GM23338 (cell line): ENCODE data around the gene ELAVL3. TPM values are rescaled to one million over a fixed set of nuclear protein-coding genes. Genes with fewer than 3 reads are reported as not detected.

ENCODE experiments used
- ATAC-seq: fragments of 200-7000 bp; cut with Tn5 transposase; 3 replicates; pipeline ENCODE4 v1.9.1; 2020
- DNase-seq: peaks from one replicate; pipeline ENCODE4 v3.0.0-alpha.2; 2015; ENCODE audit warnings: low spot score
- H2AFZ ChIP-seq: fragments of 200-600 bp; sonication (generic); 2 replicates; pipeline ENCODE4 v1.8.0; 2016; ENCODE audit warnings: antibody characterized with exemption, mild to moderate bottlenecking, moderate library complexity
- H3F3A ChIP-seq: fragments of 200-600 bp; sonication (generic); replicated peaks from 2 replicates; pipeline ENCODE4 v1.8.0; 2017; ENCODE audit warnings: antibody characterized with exemption, mixed run types, low read depth
- H3K27ac ChIP-seq: fragments of 200-600 bp; sonication (generic); 2 replicates; pipeline ENCODE4 v1.6.1; 2016; ENCODE audit warnings: low read depth
- H3K27me3 ChIP-seq: fragments of 200-600 bp; sonication (generic); 2 replicates; pipeline ENCODE4 v1.8.0; 2016; ENCODE audit warnings: mild to moderate bottlenecking, mixed run types, moderate library complexity; ENCODE audit not compliant: insufficient read depth
- H3K36me3 ChIP-seq: fragments of 200-600 bp; sonication (generic); 2 replicates; pipeline ENCODE4 v1.8.0; 2016; ENCODE audit warnings: mild to moderate bottlenecking; ENCODE audit not compliant: insufficient read depth
- H3K4me1 ChIP-seq: fragments of 200-600 bp; sonication (generic); 2 replicates; pipeline ENCODE4 v1.8.0; 2016; ENCODE audit warnings: mild to moderate bottlenecking, moderate library complexity; ENCODE audit not compliant: insufficient read depth
- H3K4me2 ChIP-seq: fragments of 200-600 bp; sonication (generic); 2 replicates; pipeline ENCODE4 v1.7.1; 2017; ENCODE audit warnings: mixed run types
- H3K4me3 ChIP-seq: fragments of 200-600 bp; sonication (generic); 2 replicates; pipeline ENCODE4 v1.6.1; 2016; ENCODE audit warnings: mixed run types
- H3K79me2 ChIP-seq: fragments of 200-600 bp; sonication (generic); replicated peaks from 2 replicates; pipeline ENCODE4 v1.8.0; 2017; ENCODE audit warnings: mild to moderate bottlenecking; ENCODE audit not compliant: insufficient read depth
- H3K9me2 ChIP-seq: fragments of 200-600 bp; sonication (generic); 2 replicates; pipeline ENCODE4 v1.8.0; 2017; ENCODE audit not compliant: insufficient read depth
- H4K20me1 ChIP-seq: fragments of 200-600 bp; sonication (generic); replicated peaks from 2 replicates; pipeline ENCODE4 v1.8.0; 2017; ENCODE audit warnings: mild to moderate bottlenecking; ENCODE audit not compliant: insufficient read depth
- H3K27ac Mint-ChIP-seq: 2 replicates; pipeline ENCODE4 v1.8.0; 2020; ENCODE audit warnings: inconsistent platforms, mild to moderate bottlenecking, moderate library complexity, mixed read lengths
- H3K27me3 Mint-ChIP-seq: 3 replicates; pipeline ENCODE4 v1.8.0; 2022; ENCODE audit warnings: low read depth, mild to moderate bottlenecking, moderate library complexity, mixed read lengths, inconsistent platforms; ENCODE audit not compliant: insufficient read depth, poor library complexity
- H3K36me3 Mint-ChIP-seq: 3 replicates; pipeline ENCODE4 v1.8.0; 2021; ENCODE audit warnings: low read depth, mild to moderate bottlenecking, inconsistent platforms, moderate library complexity, mixed read lengths
- H3K4me1 Mint-ChIP-seq: 3 replicates; pipeline ENCODE4 v1.8.0; 2020; ENCODE audit warnings: mild to moderate bottlenecking, inconsistent platforms, mixed read lengths
- H3K4me3 Mint-ChIP-seq: 3 replicates; pipeline ENCODE4 v1.8.0; 2021; ENCODE audit warnings: moderate library complexity, mild to moderate bottlenecking, inconsistent platforms, mixed read lengths
- H3K9me3 Mint-ChIP-seq: 3 replicates; pipeline ENCODE4 v1.8.0; 2020; ENCODE audit warnings: moderate library complexity, mild to moderate bottlenecking, inconsistent platforms, mixed read lengths
- ETS1 ChIP-seq: IDR thresholded peaks from 2 replicates; pipeline ENCODE4 v1.6.1; 2016; ENCODE audit warnings: antibody characterized with exemption
- EZH2 ChIP-seq: fragments of 200-600 bp; sonication (generic); IDR thresholded peaks from one replicate; pipeline ENCODE4 v1.8.0; 2017; ENCODE audit warnings: antibody characterized with exemption, mild to moderate bottlenecking, low read depth; ENCODE audit not compliant: unreplicated experiment
- EZH2phosphoT487 ChIP-seq: fragments of 200-600 bp; sonication (generic); IDR thresholded peaks from one replicate; pipeline ENCODE4 v1.8.1; 2018; ENCODE audit warnings: antibody characterized with exemption; ENCODE audit not compliant: unreplicated experiment
- JUNB ChIP-seq: IDR thresholded peaks from one replicate; pipeline ENCODE4 v1.6.1; 2016; ENCODE audit warnings: antibody characterized with exemption; ENCODE audit not compliant: unreplicated experiment
- POLR2AphosphoS5 ChIP-seq: IDR thresholded peaks from 2 replicates; pipeline ENCODE4 v1.6.1; 2016; ENCODE audit warnings: antibody characterized with exemption, low read depth
- STAT1 ChIP-seq: IDR thresholded peaks from one replicate; pipeline ENCODE4 v1.6.1; 2016; ENCODE audit warnings: antibody characterized with exemption; ENCODE audit not compliant: unreplicated experiment
- ZNF331 ChIP-seq: fragments of 250-450 bp; sonication (Bioruptor Pico); IDR thresholded peaks from 2 replicates; pipeline ENCODE4 v1.5.0; 2020; ENCODE audit warnings: low read depth, mild to moderate bottlenecking, moderate library complexity
- long read RNA-seq: library from polyadenylated mRNA; unstranded; transcript quantifications from one replicate; pipeline ENCODE4 v2.0.0, GENCODE V29; 2020; ENCODE audit not compliant: unreplicated experiment
- polyA plus RNA-seq: library from polyadenylated mRNA; unstranded; fragments of >200 nt; fragmentation: Nextera tagmentation; extraction: Ambion mirVana; gene quantifications from 2 replicates; pipeline ENCODE4 v1.2.1, GENCODE V29; 2016
- total RNA-seq: library from RNA; depleted of rRNA; stranded (reverse); fragments of >200 nt; shearing (Covaris generic); gene quantifications from 2 replicates; pipeline ENCODE4 v1.2.3, GENCODE V29; 2014; rRNA removed
- TF ChIP-seq, protein P1 (sequence below), 2 experiments: fragments of 200-600 bp in 1 of 2; sonication (generic) in 1 of 2; conservative IDR thresholded peaks; 2 replicates each; pipeline versions ENCODE4 v1.5.1 to v1.6.1; 2016 to 2017; ENCODE audit warnings: antibody characterized with exemption in 2 of 2, low read depth in 2 of 2, mild to moderate bottlenecking in 2 of 2, moderate library complexity in 1 of 2
- TF ChIP-seq, protein P2 (sequence below): fragments of 250-450 bp; sonication (Bioruptor Pico); IDR thresholded peaks from 2 replicates; pipeline ENCODE4 v1.5.0; 2020; ENCODE audit warnings: mild to moderate bottlenecking, moderate library complexity

Gene ELAVL3
- total RNA-seq (1.2 and 1.7 TPM in 2 replicates), polyA plus RNA-seq (0.45 and 0.63 TPM in 2 replicates)
- long read RNA-seq, partial matches to known transcripts: 1 of 1 reads
- long read RNA-seq, other reads (novel, unspliced or antisense): 0 of 1 reads

DNA sequence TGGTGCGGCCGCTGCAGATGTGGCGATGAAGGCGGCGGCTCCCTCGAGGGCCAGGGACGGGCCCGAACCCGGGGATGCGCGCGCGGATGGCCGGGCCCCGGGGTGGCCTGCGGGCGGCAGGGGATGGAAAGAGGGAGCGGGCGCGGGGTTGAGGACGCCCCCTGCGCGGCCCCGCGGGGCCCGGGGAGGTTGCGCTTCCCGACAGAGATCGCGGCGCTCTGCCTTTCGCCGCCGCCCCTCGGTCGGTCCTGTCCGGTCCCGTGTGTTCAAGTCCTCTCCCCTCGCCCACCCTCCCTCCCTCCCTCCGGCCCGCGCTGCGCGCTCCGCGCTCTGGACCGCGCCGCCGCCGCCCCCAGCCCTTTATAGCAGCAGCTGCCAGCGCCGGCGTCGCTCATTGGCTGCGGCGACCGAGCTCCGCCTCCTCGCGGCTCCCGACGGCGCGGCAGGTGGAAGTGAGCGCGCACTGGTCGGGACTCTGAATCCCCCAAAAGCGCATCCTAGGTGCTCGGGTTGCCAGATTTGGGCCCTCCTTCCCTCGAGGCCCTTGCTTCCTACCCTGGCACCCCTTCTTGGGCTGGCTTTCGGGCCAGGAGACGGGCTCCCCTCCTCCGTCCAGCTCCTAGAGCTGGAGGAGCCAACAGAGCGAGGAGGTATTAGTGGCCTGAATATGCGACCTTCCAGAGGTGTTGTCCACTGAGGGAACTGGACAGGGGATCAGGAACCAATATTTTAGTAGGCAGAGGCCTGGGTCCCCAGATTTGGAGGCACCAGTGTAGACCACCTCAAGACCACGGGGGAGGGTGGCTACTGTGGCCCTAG, at the start of gene ELAVL3:
Gene ELAVL3 (minus strand): TSS at position 332 of the 819 bp plus-strand sequence. CDS start 438 bp downstream, outside the sequence.
- no peaks in the 10 kb centered on the region for H3K36me3 ChIP-seq
- H3K9me2 ChIP-seq: no peaks in the 10 kb centered on the region
- peak; percentile 15 for ATAC-seq
- H2AFZ ChIP-seq: peak within 1 kb of the TSS; percentile 74; the same call in 1 of the 2 replicates
- H3K4me1 Mint-ChIP-seq: peaks cover 6% of the 10 kb centered on the region
- H3K27ac Mint-ChIP-seq: no peak within 1 kb of the TSS
- peaks cover 51% of the 10 kb centered on the region for H3K27me3 Mint-ChIP-seq
- H3K27ac ChIP-seq: no peak within 1 kb of the TSS
- no peaks in the 10 kb centered on the region; the same call in 2 of the 3 replicates for H3K36me3 Mint-ChIP-seq
- no peaks in the 10 kb centered on the region for H4K20me1 ChIP-seq
- peak within 1 kb of the TSS; percentile 61 for H3K4me3 ChIP-seq
- peaks cover 34% of the 10 kb centered on the region for H3K27me3 ChIP-seq
- no peaks in the 10 kb centered on the region for H3K79me2 ChIP-seq
- H3K4me3 Mint-ChIP-seq: peak within 1 kb of the TSS; percentile 64
- peak within 1 kb of the TSS; percentile 77 for H3K4me2 ChIP-seq
- H3K4me1 ChIP-seq: peaks cover 8% of the 10 kb centered on the region
- H3F3A ChIP-seq: peaks cover 16% of the 10 kb centered on the region
- TF ChIP-seq POLR2AphosphoS5 (peak; percentile 72), EZH2 (peak; percentile 41), STAT1 (no peak)
- peaks cover 7% of the 10 kb centered on the region; the same call in 2 of the 3 replicates for H3K9me3 Mint-ChIP-seq
- DNase-seq: peak; percentile 76

DNA sequence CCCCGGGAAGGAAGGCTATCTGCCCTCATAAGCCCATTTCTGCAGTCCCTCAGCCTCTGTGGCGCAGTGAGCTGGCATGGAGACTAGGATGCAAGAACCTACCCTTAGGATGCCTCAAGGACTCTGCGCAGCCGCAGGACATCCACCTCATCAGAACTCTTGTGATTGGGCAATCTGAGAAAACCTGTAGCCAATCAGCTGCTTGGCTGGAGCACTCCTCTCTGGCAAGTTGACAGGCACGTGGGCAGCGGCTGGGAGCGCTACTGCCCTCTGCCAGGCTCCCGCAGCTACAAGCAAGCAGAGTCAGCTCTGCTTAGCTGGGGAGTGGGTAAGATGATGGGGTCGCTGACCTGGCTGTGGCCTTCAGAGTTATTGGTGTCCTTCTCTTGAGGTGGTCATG, 49.6 kb upstream of the ELAVL3 start:
- Mint-ChIP-seq H3K27ac (no peak overlapping the region), H3K9me3 (no peaks in the 10 kb centered on the region), H3K36me3 (peaks cover 7% of the 10 kb centered on the region), H3K4me1 (peaks cover 9% of the 10 kb centered on the region), H3K27me3 (peaks cover 19% of the 10 kb centered on the region), H3K4me3 (peak overlapping the region; percentile 13; the same call in 1 of the 3 replicates)
- Histone ChIP-seq H4K20me1 (peaks cover 5% of the 10 kb centered on the region; the same call in 1 of the 2 replicates), H2AFZ (no peak overlapping the region), H3F3A (no peaks in the 10 kb centered on the region; the same call in 1 of the 2 replicates), H3K4me3 (no peak overlapping the region), H3K4me2 (no peak overlapping the region), H3K36me3 (no peaks in the 10 kb centered on the region), H3K79me2 (peaks cover 11% of the 10 kb centered on the region), H3K27ac (no peak overlapping the region), H3K27me3 (peaks cover 5% of the 10 kb centered on the region; the same call in 1 of the 2 replicates), H3K4me1 (peaks cover 8% of the 10 kb centered on the region; the same call in 1 of the 2 replicates), H3K9me2 (no peaks in the 10 kb centered on the region)
- peak; percentile 71 for ATAC-seq
- DNase-seq: peak; percentile 96
- TF ChIP-seq ZNF331 (CRISPR knock-in tag) (no peak), EZH2phosphoT487 (no peak), ETS1 (no peak), JUNB (no peak)
- TF ChIP-seq, protein P1, sequence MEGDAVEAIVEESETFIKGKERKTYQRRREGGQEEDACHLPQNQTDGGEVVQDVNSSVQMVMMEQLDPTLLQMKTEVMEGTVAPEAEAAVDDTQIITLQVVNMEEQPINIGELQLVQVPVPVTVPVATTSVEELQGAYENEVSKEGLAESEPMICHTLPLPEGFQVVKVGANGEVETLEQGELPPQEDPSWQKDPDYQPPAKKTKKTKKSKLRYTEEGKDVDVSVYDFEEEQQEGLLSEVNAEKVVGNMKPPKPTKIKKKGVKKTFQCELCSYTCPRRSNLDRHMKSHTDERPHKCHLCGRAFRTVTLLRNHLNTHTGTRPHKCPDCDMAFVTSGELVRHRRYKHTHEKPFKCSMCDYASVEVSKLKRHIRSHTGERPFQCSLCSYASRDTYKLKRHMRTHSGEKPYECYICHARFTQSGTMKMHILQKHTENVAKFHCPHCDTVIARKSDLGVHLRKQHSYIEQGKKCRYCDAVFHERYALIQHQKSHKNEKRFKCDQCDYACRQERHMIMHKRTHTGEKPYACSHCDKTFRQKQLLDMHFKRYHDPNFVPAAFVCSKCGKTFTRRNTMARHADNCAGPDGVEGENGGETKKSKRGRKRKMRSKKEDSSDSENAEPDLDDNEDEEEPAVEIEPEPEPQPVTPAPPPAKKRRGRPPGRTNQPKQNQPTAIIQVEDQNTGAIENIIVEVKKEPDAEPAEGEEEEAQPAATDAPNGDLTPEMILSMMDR (conservative IDR thresholded peaks at IDR 0.05; ENCODE audit: low read depth in 2 of 2): peak; percentile 31 to 66; a peak in 2 of 4 replicates
- TF ChIP-seq, protein P2, sequence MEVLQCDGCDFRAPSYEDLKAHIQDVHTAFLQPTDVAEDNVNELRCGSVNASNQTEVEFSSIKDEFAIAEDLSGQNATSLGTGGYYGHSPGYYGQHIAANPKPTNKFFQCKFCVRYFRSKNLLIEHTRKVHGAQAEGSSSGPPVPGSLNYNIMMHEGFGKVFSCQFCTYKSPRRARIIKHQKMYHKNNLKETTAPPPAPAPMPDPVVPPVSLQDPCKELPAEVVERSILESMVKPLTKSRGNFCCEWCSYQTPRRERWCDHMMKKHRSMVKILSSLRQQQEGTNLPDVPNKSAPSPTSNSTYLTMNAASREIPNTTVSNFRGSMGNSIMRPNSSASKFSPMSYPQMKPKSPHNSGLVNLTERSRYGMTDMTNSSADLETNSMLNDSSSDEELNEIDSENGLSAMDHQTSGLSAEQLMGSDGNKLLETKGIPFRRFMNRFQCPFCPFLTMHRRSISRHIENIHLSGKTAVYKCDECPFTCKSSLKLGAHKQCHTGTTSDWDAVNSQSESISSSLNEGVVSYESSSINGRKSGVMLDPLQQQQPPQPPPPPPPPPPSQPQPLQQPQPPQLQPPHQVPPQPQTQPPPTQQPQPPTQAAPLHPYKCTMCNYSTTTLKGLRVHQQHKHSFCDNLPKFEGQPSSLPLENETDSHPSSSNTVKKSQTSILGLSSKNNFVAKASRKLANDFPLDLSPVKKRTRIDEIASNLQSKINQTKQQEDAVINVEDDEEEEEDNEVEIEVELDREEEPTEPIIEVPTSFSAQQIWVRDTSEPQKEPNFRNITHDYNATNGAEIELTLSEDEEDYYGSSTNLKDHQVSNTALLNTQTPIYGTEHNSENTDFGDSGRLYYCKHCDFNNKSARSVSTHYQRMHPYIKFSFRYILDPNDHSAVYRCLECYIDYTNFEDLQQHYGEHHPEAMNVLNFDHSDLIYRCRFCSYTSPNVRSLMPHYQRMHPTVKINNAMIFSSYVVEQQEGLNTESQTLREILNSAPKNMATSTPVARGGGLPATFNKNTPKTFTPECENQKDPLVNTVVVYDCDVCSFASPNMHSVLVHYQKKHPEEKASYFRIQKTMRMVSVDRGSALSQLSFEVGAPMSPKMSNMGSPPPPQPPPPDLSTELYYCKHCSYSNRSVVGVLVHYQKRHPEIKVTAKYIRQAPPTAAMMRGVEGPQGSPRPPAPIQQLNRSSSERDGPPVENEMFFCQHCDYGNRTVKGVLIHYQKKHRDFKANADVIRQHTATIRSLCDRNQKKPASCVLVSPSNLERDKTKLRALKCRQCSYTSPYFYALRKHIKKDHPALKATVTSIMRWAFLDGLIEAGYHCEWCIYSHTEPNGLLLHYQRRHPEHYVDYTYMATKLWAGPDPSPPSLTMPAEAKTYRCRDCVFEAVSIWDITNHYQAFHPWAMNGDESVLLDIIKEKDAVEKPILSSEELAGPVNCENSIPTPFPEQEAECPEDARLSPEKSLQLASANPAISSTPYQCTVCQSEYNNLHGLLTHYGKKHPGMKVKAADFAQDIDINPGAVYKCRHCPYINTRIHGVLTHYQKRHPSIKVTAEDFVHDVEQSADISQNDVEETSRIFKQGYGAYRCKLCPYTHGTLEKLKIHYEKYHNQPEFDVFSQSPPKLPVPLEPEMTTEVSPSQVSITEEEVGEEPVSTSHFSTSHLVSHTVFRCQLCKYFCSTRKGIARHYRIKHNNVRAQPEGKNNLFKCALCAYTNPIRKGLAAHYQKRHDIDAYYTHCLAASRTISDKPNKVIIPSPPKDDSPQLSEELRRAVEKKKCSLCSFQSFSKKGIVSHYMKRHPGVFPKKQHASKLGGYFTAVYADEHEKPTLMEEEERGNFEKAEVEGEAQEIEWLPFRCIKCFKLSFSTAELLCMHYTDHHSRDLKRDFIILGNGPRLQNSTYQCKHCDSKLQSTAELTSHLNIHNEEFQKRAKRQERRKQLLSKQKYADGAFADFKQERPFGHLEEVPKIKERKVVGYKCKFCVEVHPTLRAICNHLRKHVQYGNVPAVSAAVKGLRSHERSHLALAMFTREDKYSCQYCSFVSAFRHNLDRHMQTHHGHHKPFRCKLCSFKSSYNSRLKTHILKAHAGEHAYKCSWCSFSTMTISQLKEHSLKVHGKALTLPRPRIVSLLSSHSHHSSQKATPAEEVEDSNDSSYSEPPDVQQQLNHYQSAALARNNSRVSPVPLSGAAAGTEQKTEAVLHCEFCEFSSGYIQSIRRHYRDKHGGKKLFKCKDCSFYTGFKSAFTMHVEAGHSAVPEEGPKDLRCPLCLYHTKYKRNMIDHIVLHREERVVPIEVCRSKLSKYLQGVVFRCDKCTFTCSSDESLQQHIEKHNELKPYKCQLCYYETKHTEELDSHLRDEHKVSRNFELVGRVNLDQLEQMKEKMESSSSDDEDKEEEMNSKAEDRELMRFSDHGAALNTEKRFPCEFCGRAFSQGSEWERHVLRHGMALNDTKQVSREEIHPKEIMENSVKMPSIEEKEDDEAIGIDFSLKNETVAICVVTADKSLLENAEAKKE: no peak
